ENCODE data around the gene ICAM4.

GRCh38 chr19:10237702-10238101, 49.1 kb upstream of the ICAM4 start:
- TF ChIP-seq EZH2 (IDR thresholded peaks at IDR 0.05; ENCODE audit: insufficient read depth, poor library complexity, severe bottlenecking) (no peak), EZH2phosphoT487 (IDR thresholded peaks at IDR 0.05; ENCODE audit: insufficient read depth, low read depth) (no peak)
